PFSK-1 (cell line): ENCODE measurements around the gene RHOXF2.

Experiments used
- POLR2AphosphoS5 ChIP-seq: IDR thresholded peaks from 2 replicates; pipeline ENCODE4 v1.6.1; 2012; ENCODE audit warnings: low read depth, mild to moderate bottlenecking, control low read depth, low read length, moderate library complexity
- SIN3A ChIP-seq: IDR thresholded peaks from 2 replicates; pipeline ENCODE4 v1.6.1; 2012; ENCODE audit warnings: mild to moderate bottlenecking, low read length, moderate library complexity, borderline replicate concordance; ENCODE audit not compliant: insufficient read depth
- TAF1 ChIP-seq: IDR thresholded peaks from 2 replicates; pipeline ENCODE4 v1.6.1; 2012; ENCODE audit warnings: low read length, control low read depth, borderline replicate concordance; ENCODE audit not compliant: insufficient read depth

- TF ChIP-seq POLR2AphosphoS5 = no peak
- TF ChIP-seq TAF1 = no peak
- TF ChIP-seq SIN3A = no peak
Observed at GRCh38 chrX:120145295-120145925, 13.0 kb upstream of the RHOXF2 start.
